ENCODE results near the gene AKNA.

The AKNA gene

GRCh38 chr9:114414346-114414745 lies 26.6 kb upstream of the AKNA start:
- no peak for DNase-seq (ENCODE audit: low read depth)

- DNase-seq (ENCODE audit: low read depth): no peak
Observed at GRCh38 chr9:114413861-114414301, 26.1 kb upstream of the AKNA start.

DNA sequence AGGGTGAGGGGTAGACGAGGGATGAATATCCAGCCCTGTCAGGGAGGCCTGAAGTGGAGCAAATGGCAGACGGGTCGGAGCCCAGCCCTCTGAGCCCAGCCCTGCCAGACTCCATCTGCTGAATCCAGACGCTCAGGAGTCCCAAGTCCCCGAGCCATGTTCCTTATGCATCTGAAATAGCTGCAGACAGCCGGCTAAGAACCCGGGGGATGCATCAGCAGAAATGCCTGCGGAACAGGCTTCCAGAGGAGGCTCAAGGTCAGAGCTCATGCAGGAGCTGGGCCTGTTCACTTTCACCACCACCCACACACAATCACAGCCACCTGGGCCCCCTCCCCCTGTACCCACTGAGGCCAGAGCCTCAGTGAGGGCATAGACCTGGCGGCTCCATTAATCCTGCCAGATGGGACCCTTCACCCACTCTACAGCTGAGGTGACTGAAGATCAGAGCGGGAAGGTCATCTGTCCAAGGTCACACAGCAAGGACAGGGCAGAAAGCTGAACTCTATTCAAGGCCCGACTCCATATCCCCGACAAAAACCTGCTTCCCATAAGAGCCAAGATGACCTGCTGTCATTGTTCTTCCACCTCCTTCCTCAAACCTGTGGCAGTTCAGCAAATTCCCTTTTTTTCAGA lies 24.4 kb upstream of the AKNA start:
- no peak for DNase-seq (ENCODE audit: low read depth)

- DNase-seq (ENCODE audit: low read depth): no peak
Observed at GRCh38 chr9:114411452-114411851, 23.7 kb upstream of the AKNA start.

- no peak for DNase-seq (ENCODE audit: low read depth)
Observed at GRCh38 chr9:114410910-114411309, 23.1 kb upstream of the AKNA start.

DNA sequence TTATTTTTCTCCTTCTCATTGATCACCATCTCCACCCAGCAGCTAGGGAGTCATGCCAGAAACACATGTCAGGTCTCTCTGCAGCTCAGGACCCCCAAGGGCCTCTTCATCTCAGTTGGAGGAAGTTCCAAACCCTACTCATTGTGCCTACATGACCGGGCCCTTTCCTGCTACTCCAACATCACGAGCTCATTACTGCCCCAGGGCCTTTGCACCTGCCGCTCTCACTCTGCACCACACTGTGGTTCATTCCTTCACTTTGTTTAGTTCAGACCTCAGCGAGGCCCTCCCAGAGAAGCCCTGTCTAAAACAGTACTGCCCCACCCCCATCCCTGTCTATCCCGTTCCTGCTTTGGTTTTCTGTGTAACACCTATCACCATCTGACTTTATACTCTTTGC lies 22.1 kb upstream of the AKNA start:
- DNase-seq (ENCODE audit: low read depth): no peak

DNA sequence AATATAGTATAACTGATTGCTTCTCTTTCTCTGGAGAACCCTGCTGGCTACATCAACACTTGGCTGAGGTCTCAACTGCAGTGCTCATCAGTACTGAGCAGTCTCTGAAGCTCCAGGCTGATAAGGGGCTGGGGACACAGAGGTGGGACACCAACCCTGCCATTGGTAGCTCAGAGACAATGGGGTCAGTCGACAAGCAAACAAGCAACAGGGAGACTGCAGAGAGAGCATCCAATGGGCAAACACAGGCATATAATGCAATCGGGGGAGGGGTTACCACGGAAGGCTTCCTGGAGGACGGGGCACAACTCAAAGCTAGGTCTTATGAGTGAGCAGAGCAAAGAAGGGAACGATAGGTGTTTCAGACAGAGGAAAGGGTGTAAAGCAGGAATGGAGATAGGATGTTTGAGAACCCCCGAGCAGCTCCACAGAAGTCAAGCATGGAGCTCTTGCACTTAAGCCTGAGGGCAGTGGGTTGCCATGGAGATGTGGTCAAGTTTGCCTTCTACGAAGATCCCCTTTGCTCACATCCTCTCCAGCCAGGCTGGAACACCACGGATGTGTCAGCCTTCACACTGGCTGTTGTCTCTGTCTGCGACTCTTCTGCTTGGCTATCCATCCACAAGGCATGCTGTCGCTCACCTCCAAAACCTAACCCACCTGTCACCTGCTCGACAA lies 21.5 kb upstream of the AKNA start:
- DNase-seq (ENCODE audit: low read depth): no peak

GRCh38 chr9:114408645-114409044 lies 20.9 kb upstream of the AKNA start:
- no peak for DNase-seq (ENCODE audit: low read depth)

- DNase-seq (ENCODE audit: low read depth): no peak
Observed at GRCh38 chr9:114407889-114408288, 20.1 kb upstream of the AKNA start.

- DNase-seq (ENCODE audit: low read depth): no peak
Observed at GRCh38 chr9:114406441-114406840, 18.7 kb upstream of the AKNA start.

DNA sequence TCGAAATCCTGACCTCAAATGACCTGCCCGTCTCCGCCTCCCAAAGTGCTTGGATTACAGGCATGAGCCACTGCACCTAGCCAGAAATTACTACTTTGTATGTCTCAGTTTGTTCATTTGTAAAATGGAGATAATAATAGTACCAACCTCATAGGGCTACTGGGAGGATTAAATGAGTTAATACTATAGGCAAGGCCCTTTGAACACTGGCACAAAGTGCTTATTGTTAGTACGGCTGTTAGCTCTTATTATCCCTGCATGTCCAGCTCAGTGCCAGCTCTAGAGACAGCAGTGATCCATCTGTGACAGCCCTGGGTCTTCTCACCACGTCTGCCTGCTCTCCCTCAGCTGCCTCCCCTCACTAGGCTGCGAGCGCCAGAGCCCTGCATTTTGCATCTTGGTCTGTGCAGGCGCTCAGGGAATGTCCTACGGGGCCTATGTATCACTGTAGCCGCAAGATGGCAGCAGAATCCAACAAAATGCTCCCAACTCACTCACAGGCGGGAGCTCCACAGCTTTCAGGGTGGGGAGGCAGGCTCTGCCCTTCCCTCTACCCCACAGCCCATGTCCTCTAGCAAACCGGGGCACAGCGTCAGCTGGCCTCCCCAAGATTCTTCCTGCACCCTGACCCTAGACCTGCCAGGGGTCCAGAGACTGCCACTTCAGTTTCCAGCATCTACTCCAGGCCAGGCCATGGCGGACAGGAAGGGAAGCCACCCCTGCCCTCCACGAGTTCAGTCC lies 17.7 kb upstream of the AKNA start:
- DNase-seq (ENCODE audit: low read depth): no peak

- no peak for DNase-seq (ENCODE audit: low read depth)
Observed at GRCh38 chr9:114404531-114404930, 16.7 kb upstream of the AKNA start.

- DNase-seq (ENCODE audit: low read depth): no peak
Observed at GRCh38 chr9:114403153-114403756, 15.5 kb upstream of the AKNA start.

GRCh38 chr9:114401344-114401743 lies 13.6 kb upstream of the AKNA start:
- no peak for DNase-seq (ENCODE audit: low read depth)

DNA sequence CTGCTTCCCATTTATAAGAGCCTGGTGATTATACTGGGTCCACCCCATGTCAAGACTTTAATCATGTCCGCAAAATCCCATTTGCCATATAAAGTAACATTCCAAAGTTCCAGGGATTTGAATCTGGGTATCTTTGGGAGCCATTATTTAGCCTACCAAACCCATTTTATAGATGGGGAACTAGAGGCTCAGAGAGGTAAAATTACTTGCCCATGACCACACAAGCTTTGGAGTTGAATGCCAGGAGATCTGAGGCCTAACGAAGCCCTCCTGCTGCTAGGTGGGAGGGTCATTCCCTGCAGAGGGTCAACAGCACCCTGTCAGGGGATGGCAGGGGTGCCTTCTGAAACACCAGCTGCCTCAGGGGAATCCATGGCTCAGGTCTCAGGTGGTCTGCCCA lies 13.0 kb upstream of the AKNA start:
- DNase-seq (ENCODE audit: low read depth): no peak

GRCh38 chr9:114400219-114400618 lies 12.4 kb upstream of the AKNA start:
- DNase-seq (ENCODE audit: low read depth): no peak

DNA sequence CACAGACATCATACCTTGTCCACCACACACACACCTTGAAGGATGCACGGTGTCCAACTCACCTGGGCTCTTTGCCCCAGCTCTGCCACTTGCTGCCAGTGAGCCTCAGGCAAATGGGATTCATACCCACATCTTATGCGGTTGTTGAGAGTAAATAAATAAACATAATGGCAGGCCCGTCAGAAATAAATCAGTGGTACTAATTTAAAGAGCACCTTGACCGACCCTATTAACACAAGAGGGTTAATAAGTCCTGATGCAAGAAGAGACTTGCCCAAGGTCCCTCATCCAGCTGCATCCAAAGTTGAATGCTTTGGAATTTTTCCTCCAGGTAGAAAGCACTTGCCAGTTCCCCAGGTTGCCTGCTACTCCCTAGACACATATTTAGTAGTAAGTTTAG lies 11.6 kb upstream of the AKNA start:
- no peak for DNase-seq (ENCODE audit: low read depth)

DNA sequence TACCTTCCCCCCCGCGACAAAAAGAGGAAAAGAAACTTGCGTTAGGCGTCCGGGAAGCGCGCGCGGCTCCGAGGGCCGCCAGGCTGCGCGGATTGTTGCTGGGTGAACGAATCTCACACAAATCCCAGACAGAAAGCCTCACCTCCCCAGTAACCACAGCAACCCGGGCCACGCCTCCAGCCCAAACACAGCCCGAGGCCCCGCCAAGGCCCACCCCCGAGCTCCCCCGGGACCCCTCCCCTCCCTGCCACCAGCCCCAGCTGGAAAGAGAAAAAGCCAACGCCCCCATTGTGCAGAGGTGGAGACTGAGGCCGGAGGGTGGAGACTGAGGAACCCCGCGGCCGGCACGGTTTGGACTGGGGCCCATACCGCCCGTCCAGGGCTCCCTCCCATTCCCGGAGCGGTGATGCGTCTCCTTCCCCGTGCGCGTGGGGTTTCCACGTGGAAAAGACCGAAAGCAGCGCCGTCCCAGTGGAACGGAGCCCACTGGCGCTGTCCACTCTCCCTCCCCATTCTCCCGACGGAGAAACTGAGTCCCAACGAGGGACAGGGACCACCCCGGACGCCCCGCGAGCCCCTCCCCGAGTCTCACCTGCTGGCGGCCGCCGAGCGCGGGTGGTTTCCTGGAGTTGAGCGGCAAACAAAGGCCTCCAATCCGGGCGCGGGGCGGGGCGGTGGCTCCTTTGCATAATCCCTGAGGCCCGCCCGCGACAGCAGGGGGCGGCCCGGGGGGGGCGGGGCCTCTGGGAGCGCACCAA lies 10.2 kb upstream of the AKNA start:
- no peak for DNase-seq (ENCODE audit: low read depth)

DNA sequence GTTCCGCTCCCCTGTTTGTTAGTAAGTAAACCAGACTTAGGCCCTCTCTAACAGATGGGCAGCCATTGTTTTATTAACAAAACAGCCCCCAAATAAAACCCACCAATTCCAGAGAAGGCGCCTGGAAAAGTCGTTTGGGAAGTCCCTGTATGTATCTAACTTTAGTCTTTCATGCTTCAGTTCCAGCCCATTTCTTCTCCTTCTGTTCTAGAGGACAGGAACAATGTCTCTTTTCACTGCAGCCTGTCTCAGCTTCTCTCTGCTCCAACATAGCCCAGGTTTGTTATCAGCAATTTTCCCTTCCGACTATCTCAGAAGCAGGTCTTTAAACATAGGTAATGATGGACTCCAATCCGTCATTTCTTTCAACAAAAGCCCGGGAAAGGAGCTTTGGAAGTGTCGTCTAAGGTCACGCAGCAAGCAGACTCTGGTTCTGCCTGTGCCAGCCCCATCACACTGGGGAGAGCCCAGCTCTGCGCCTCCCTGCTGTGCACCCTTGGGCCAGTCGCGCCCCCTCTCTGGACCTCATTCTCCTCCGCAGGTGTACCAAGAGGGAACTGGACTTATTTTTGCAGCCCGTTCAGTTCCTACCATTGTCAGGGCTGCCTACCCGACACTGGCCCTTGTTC lies 9.6 kb upstream of the AKNA start:
- DNase-seq (ENCODE audit: low read depth): no peak

DNA sequence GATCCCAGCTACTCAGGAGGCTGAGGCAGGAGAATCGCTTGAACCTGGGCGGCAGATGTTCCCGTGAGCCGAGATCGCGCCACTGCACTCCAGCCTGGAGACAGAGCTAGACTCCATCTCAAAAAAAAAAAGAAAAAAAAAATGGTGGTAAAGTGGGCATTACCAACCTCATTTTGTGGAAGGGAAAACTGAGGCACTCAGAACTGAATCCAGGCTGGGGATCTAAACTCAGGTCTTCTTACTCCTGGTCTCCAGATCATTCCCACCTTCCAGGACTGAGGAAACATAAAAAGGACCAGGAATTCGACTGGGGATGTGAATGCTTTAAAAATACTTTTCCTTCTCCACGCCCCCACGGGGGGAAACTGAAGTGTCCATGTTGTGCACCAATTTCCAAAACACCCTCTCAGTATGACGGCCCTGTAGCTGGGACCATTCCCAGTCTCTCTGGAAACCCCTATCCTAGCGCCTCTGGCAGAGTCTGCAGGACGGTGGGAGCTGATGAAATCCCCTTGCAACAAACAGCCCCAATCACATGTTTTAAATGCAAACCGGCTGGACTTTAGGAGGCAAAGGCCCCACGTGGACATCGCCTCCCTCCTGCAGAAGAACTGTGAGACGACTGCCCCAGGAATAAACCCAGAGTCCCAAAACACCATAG lies 8.9 kb upstream of the AKNA start:
- DNase-seq (ENCODE audit: low read depth): no peak

DNA sequence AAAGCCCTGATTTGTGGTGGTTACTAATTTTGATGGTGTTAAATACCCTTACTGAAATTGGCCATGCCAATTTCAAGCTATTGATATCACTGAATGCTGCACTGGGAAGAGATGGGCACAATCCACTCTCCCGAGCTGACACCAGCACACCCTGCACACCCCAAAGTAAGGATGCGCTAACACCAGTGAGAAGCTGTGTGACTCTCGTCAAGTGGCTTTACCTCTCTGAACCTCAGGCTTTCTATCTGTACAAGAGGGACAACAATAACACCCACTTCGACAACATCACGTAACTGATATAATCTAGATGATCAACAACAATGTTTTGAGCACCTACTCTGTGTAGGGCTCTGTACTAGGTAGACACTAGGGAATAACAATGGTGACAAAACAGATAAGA lies 8.0 kb upstream of the AKNA start:
- DNase-seq (ENCODE audit: low read depth): no peak

Measured in non-pigmented ciliary epithelial cell (primary cell).